GM19468 (cell line): Measurements from ENCODE around the gene TLCD3B.

Experiments used
- ATAC-seq: cut with Tn5 transposase; IDR thresholded peaks from one replicate; pipeline ENCODE4 v1.9.1; 2021; ENCODE audit warnings: mild to moderate bottlenecking, moderate library complexity, moderate number of reproducible peaks; ENCODE audit not compliant: unreplicated experiment; ENCODE audit errors: extremely low read depth

The TLCD3B gene

GRCh38 chr16:29975811-29976511 is 55.1 kb downstream of the TLCD3B start:
- no peak for ATAC-seq

- no peak for ATAC-seq
Observed at GRCh38 chr16:29975134-29975538, 55.9 kb downstream of the TLCD3B start.
